H9 (cell line): ENCODE data around the gene OR2F1. TPM values are rescaled to one million over a fixed set of nuclear protein-coding genes. Genes with fewer than 3 reads are reported as not detected.
"Not testable (repeated sequence)": the region's sequence is repeated elsewhere in the genome, so short reads cannot be mapped to it uniquely, and the experiment has no call there.

Experiments
- DNase-seq: peaks from one replicate; pipeline ENCODE4 v3.0.0-alpha.2; 2017
- H2AFZ ChIP-seq: one replicate; pipeline ENCODE4 v1.6.1; 2013; ENCODE audit warnings: mild to moderate bottlenecking, low read length, control low read depth, moderate library complexity
- H2AK5ac ChIP-seq: 2 replicates; pipeline ENCODE4 v1.6.1; 2013; ENCODE audit warnings: low read length, control low read depth, mixed read lengths; ENCODE audit not compliant: insufficient read length
- H2BK120ac ChIP-seq: one replicate; pipeline ENCODE4 v1.6.1; 2013; ENCODE audit warnings: low read depth, mild to moderate bottlenecking, low read length, control low read depth, inconsistent platforms; ENCODE audit not compliant: poor library complexity, severe bottlenecking
- H2BK12ac ChIP-seq: 2 replicates; pipeline ENCODE4 v1.6.1; 2013; ENCODE audit warnings: low read length, control low read depth, mixed read lengths, low read depth; ENCODE audit not compliant: insufficient read length
- H2BK15ac ChIP-seq: 2 replicates; pipeline ENCODE4 v1.6.1; 2013; ENCODE audit warnings: low read depth, low read length, control low read depth
- H2BK20ac ChIP-seq: one replicate; pipeline ENCODE4 v1.6.1; 2013; ENCODE audit warnings: low read depth, mild to moderate bottlenecking, low read length, control low read depth, inconsistent platforms; ENCODE audit not compliant: poor library complexity, severe bottlenecking
- H2BK5ac ChIP-seq: 2 replicates; pipeline ENCODE4 v1.6.1; 2013; ENCODE audit warnings: low read length, control low read depth, mixed read lengths; ENCODE audit not compliant: insufficient read length
- H3K14ac ChIP-seq: 2 replicates; pipeline ENCODE4 v1.6.1; 2013; ENCODE audit warnings: low read length, control low read depth; ENCODE audit not compliant: insufficient read depth
- H3K18ac ChIP-seq: 2 replicates; pipeline ENCODE4 v1.6.1; 2013; ENCODE audit warnings: low read depth, mild to moderate bottlenecking, mixed read lengths, low read length, control low read depth; ENCODE audit not compliant: insufficient read length
- H3K23ac ChIP-seq: 2 replicates; pipeline ENCODE4 v1.6.1; 2013; ENCODE audit warnings: low read length, control low read depth, mixed read lengths, low read depth; ENCODE audit not compliant: insufficient read length
- H3K23me2 ChIP-seq: 2 replicates; pipeline ENCODE4 v1.6.1; 2013; ENCODE audit warnings: low read depth, mild to moderate bottlenecking, mixed read lengths, low read length, control low read depth; ENCODE audit not compliant: insufficient read length, poor library complexity, severe bottlenecking
- H3K27ac ChIP-seq: 2 replicates; pipeline ENCODE4 v1.5.1; 2013; ENCODE audit warnings: low read length, control low read depth, mixed read lengths, low read depth; ENCODE audit not compliant: insufficient read length
- H3K27me3 ChIP-seq: 2 replicates; pipeline ENCODE4 v1.6.1; 2013; ENCODE audit warnings: low read length, control low read depth, inconsistent platforms; ENCODE audit not compliant: insufficient read depth
- H3K4ac ChIP-seq: 2 replicates; pipeline ENCODE4 v1.6.1; 2013; ENCODE audit warnings: low read depth, mild to moderate bottlenecking, control low read depth, inconsistent platforms, low read length, moderate library complexity
- H3K4me1 ChIP-seq: 2 replicates; pipeline ENCODE4 v1.6.1; 2013; ENCODE audit warnings: low read length, control low read depth, inconsistent platforms; ENCODE audit not compliant: insufficient read depth
- H3K4me2 ChIP-seq: 2 replicates; pipeline ENCODE4 v1.6.1; 2013; ENCODE audit warnings: low read length, control low read depth, mixed read lengths; ENCODE audit not compliant: insufficient read length, insufficient read depth
- H3K56ac ChIP-seq: 2 replicates; pipeline ENCODE4 v1.6.1; 2013; ENCODE audit warnings: low read depth, mild to moderate bottlenecking, mixed read lengths, low read length, control low read depth; ENCODE audit not compliant: insufficient read length
- H3K79me1 ChIP-seq: 2 replicates; pipeline ENCODE4 v1.6.1; 2013; ENCODE audit warnings: low read depth, mild to moderate bottlenecking, moderate library complexity, low read length, control low read depth, inconsistent platforms; ENCODE audit not compliant: insufficient read depth, poor library complexity, severe bottlenecking
- H3K79me2 ChIP-seq: 2 replicates; pipeline ENCODE4 v1.6.1; 2013; ENCODE audit warnings: low read length, control low read depth, inconsistent platforms; ENCODE audit not compliant: insufficient read depth
- H3K9ac ChIP-seq: 2 replicates; pipeline ENCODE4 v1.6.1; 2013; ENCODE audit warnings: low read length, control low read depth, mixed read lengths; ENCODE audit not compliant: insufficient read length; ENCODE audit errors: extremely low read depth
- H3K9me3 ChIP-seq: one replicate; pipeline ENCODE4 v1.6.1; 2013; ENCODE audit warnings: low read depth, low read length, inconsistent platforms; ENCODE audit not compliant: control insufficient read depth
- H3T11ph ChIP-seq: one replicate; pipeline ENCODE4 v1.6.1; 2013; ENCODE audit warnings: mild to moderate bottlenecking, low read length, control low read depth, inconsistent platforms
- H4K20me1 ChIP-seq: one replicate; pipeline ENCODE4 v1.6.1; 2013; ENCODE audit not compliant: control insufficient read depth, insufficient read length, insufficient read depth
- H4K5ac ChIP-seq: 2 replicates; pipeline ENCODE4 v1.6.1; 2013; ENCODE audit warnings: low read depth, mild to moderate bottlenecking, mixed read lengths, low read length, control low read depth; ENCODE audit not compliant: insufficient read length
- H4K8ac ChIP-seq: replicated peaks from 2 replicates; pipeline ENCODE4 v1.6.1; 2013; ENCODE audit warnings: low read length, control low read depth, mixed read lengths, low read depth; ENCODE audit not compliant: insufficient read length
- H4K91ac ChIP-seq: 2 replicates; pipeline ENCODE4 v1.6.1; 2013; ENCODE audit warnings: low read depth, mild to moderate bottlenecking, moderate library complexity, mixed read lengths, low read length, control low read depth; ENCODE audit not compliant: insufficient read length
- H3K27ac Mint-ChIP-seq, 3 experiments: 2 replicates in 2 of 3; 3 replicates in 1 of 3; pipeline ENCODE4 v1.8.0; 2020 to 2021; ENCODE audit warnings: mixed read lengths in 3 of 3, mild to moderate bottlenecking in 1 of 3, moderate library complexity in 1 of 3
- H3K27me3 Mint-ChIP-seq: 2 replicates; pipeline ENCODE4 v1.8.0; 2021; ENCODE audit warnings: low read depth, mild to moderate bottlenecking, moderate library complexity, mixed read lengths
- H3K36me3 Mint-ChIP-seq, 3 experiments: 2 replicates in 2 of 3; 3 replicates in 1 of 3; pipeline ENCODE4 v1.8.0; 2020 to 2021; ENCODE audit warnings: low read depth in 3 of 3, mixed read lengths in 3 of 3; ENCODE audit not compliant: insufficient read depth in 1 of 3
- H3K4me1 Mint-ChIP-seq, 2 experiments: 2 replicates each; pipeline ENCODE4 v1.8.0; 2020; ENCODE audit warnings: mixed read lengths in 2 of 2
- H3K4me3 Mint-ChIP-seq, 2 experiments: 2 replicates in 1 of 2; 3 replicates in 1 of 2; pipeline ENCODE4 v1.8.0; 2020 to 2021; ENCODE audit warnings: mild to moderate bottlenecking in 2 of 2, mixed read lengths in 2 of 2, moderate library complexity in 1 of 2
- H3K9me3 Mint-ChIP-seq, 2 experiments: 2 replicates in 1 of 2; 3 replicates in 1 of 2; pipeline ENCODE4 v1.8.0; 2020; ENCODE audit warnings: mild to moderate bottlenecking in 2 of 2, mixed read lengths in 2 of 2, moderate library complexity in 1 of 2
- WGBS: extraction: QIAGEN DNeasy Blood & Tissue Kit; methylation state at CpG from one replicate; pipeline ENCODE4 v1.1.7; 2013; ENCODE audit warnings: missing lambda C conversion rate, low lambda C conversion rate, mixed read lengths; ENCODE audit not compliant: insufficient read length; ENCODE audit errors: extremely low coverage; 5-methylcytosine and 5-hydroxymethylcytosine counted together
- total RNA-seq: library from RNA; stranded (reverse); gene quantifications from 2 replicates; pipeline ENCODE4 v1.2.1, GENCODE V29; 2021

OR2F1 gene
- total RNA-seq, 1 experiment from 2014 or later, result not detected

GRCh38 chr7:144010821-144011220 is 56.2 kb downstream of the OR2F1 start:
- H4K5ac ChIP-seq, H3K4me2 ChIP-seq, H3K27me3 ChIP-seq, H4K20me1 ChIP-seq, H3K4me1 ChIP-seq, H4K8ac ChIP-seq, H4K91ac ChIP-seq, H3K79me1 ChIP-seq, H2BK15ac ChIP-seq, H3K27ac Mint-ChIP-seq, H3K4me1 Mint-ChIP-seq, H3K79me2 ChIP-seq, H3K27me3 Mint-ChIP-seq, H3K18ac ChIP-seq, H3K23me2 ChIP-seq, DNase-seq, H3K27ac ChIP-seq, H3K4me3 Mint-ChIP-seq, H2AK5ac ChIP-seq, H3K9ac ChIP-seq, H2BK20ac ChIP-seq, H3K23ac ChIP-seq, H2BK12ac ChIP-seq, H2BK120ac ChIP-seq, H3T11ph ChIP-seq, H3K4ac ChIP-seq, H2AFZ ChIP-seq, H3K56ac ChIP-seq, H3K14ac ChIP-seq, H2BK5ac ChIP-seq: not testable (repeated sequence)
- Mint-ChIP-seq H3K36me3 (peaks cover 12 to 22% (median 18%) of the 10 kb centered on the region in 3 experiments), H3K9me3 (peaks cover 35 to 36% of the 10 kb centered on the region in 2 experiments)
- H3K9me3 ChIP-seq, result peaks cover 12% of the 10 kb centered on the region
- no CpG with 5 or more reads among the region's 1 CpG for WGBS
